Erythroblast (primary cell): ENCODE data around the gene IGLL5.
A peak's percentile ranks its signal among the peaks of the same experiment; 100 is the strongest.

Experiments used
- DNase-seq, 2 experiments: peaks; one replicate each; lab custom pipeline; 2025; lab: John Stamatoyannopoulos, UW
- GATA1 ChIP-seq: IDR thresholded peaks from 2 replicates; pipeline ENCODE4 v1.6.1; 2011; ENCODE audit warnings: low read depth, mild to moderate bottlenecking, control low read depth, low read length, moderate library complexity
- POLR2A ChIP-seq: IDR thresholded peaks from 2 replicates; pipeline ENCODE4 v1.6.1; 2011; ENCODE audit warnings: mild to moderate bottlenecking, low read length

IGLL5 gene

GRCh38 chr22:22887621-22888503, at the start of gene IGLL5:
Gene IGLL5 (plus strand): TSS chr22:22887816. CDS start chr22:22888054, 238 bp downstream.
- TF ChIP-seq GATA1: no peak
- no peak for TF ChIP-seq POLR2A
- no peak for DNase-seq

- no peak for TF ChIP-seq POLR2A
- TF ChIP-seq GATA1: no peak
- DNase-seq: no peak
These were observed 49.3 kb upstream of the IGLL5 start for GRCh38 chr22:22838148-22838786.

GRCh38 chr22:22839570-22840314, 47.9 kb upstream of the IGLL5 start:
- TF ChIP-seq POLR2A (no peak), GATA1 (no peak)
- DNase-seq: no peak

- no peak for TF ChIP-seq GATA1
- no peak for TF ChIP-seq POLR2A
- DNase-seq: no peak
These were observed 46.8 kb upstream of the IGLL5 start for GRCh38 chr22:22840780-22841179.

- TF ChIP-seq GATA1 (no peak), POLR2A (no peak)
- no peak for DNase-seq
These were observed 46.0 kb upstream of the IGLL5 start for GRCh38 chr22:22841598-22841997.

GRCh38 chr22:22842085-22842484, 45.5 kb upstream of the IGLL5 start:
- no peak for DNase-seq
- TF ChIP-seq POLR2A: no peak
- no peak for TF ChIP-seq GATA1

GRCh38 chr22:22843848-22844247, 43.8 kb upstream of the IGLL5 start:
- no peak for DNase-seq
- TF ChIP-seq GATA1 (no peak), POLR2A (no peak)

GRCh38 chr22:22847241-22847640, 40.4 kb upstream of the IGLL5 start:
- TF ChIP-seq POLR2A: no peak
- no peak for TF ChIP-seq GATA1
- DNase-seq: no peak

- peak; percentile 41 to 71 for DNase-seq
- TF ChIP-seq GATA1 (no peak), POLR2A (no peak)
These were observed 39.2 kb upstream of the IGLL5 start for GRCh38 chr22:22848364-22848866.

GRCh38 chr22:22849640-22850610, 37.7 kb upstream of the IGLL5 start:
- DNase-seq: no peak
- TF ChIP-seq POLR2A: no peak

- TF ChIP-seq GATA1 (no peak), POLR2A (no peak)
- no peak for DNase-seq
These were observed 35.6 kb upstream of the IGLL5 start for GRCh38 chr22:22851969-22852368.

- TF ChIP-seq GATA1 (no peak), POLR2A (no peak)
- no peak for DNase-seq
These were observed 33.9 kb upstream of the IGLL5 start for GRCh38 chr22:22853713-22854112.
